ENCODE data around the gene STPG3.

Gene STPG3

GRCh38 chr9:137221506-137222111 lies 29.5 kb upstream of the STPG3 start:
- no peak overlapping the region for H3K27ac ChIP-seq (ENCODE audit: insufficient read depth, low read length, poor library complexity, severe bottlenecking)
- no peak for DNase-seq

GRCh38 chr9:137222190-137223077 lies 28.7 kb upstream of the STPG3 start, which contains the start of gene RNF208:
TSS of gene RNF208 (minus strand) at chr9:137222240. CDS start at chr9:137221212, 1,028 bp downstream.
- no peaks in the 10 kb centered on the region for H3K36me3 ChIP-seq (ENCODE audit: control insufficient read depth, insufficient read depth, low read length)
- peak within 1 kb of the TSS; percentile 60 for H3K4me3 ChIP-seq (ENCODE audit: insufficient read depth, low read depth, low read length, poor library complexity, severe bottlenecking)
- peaks cover 22% of the 10 kb centered on the region for H3K4me1 ChIP-seq (ENCODE audit: control insufficient read depth, insufficient read depth, low read length, poor library complexity, severe bottlenecking)
- H3K27me3 ChIP-seq (replicated peaks; ENCODE audit: control insufficient read depth, insufficient read depth, low read length, poor library complexity, severe bottlenecking), result no peaks in the 10 kb centered on the region
- no peak for DNase-seq
- H3K9me3 ChIP-seq (ENCODE audit: control insufficient read depth, low read length), result no peaks in the 10 kb centered on the region
- H3K27ac ChIP-seq (ENCODE audit: insufficient read depth, low read length, poor library complexity, severe bottlenecking), result peak within 1 kb of the TSS; percentile 53

More at GRCh38 chr9:137221506-137222111, 29.5 kb upstream of the STPG3 start:
- H3K9me3 ChIP-seq (ENCODE audit: control insufficient read depth, low read length), result no peaks in the 10 kb centered on the region
- no peaks in the 10 kb centered on the region for H3K36me3 ChIP-seq (ENCODE audit: control insufficient read depth, insufficient read depth, low read length)
- H3K27me3 ChIP-seq (replicated peaks; ENCODE audit: control insufficient read depth, insufficient read depth, low read length, poor library complexity, severe bottlenecking), result no peaks in the 10 kb centered on the region
- H3K4me3 ChIP-seq (ENCODE audit: insufficient read depth, low read depth, low read length, poor library complexity, severe bottlenecking), result peak overlapping the region; percentile 39
- H3K4me1 ChIP-seq (ENCODE audit: control insufficient read depth, insufficient read depth, low read length, poor library complexity, severe bottlenecking), result peaks cover 20% of the 10 kb centered on the region

DNA sequence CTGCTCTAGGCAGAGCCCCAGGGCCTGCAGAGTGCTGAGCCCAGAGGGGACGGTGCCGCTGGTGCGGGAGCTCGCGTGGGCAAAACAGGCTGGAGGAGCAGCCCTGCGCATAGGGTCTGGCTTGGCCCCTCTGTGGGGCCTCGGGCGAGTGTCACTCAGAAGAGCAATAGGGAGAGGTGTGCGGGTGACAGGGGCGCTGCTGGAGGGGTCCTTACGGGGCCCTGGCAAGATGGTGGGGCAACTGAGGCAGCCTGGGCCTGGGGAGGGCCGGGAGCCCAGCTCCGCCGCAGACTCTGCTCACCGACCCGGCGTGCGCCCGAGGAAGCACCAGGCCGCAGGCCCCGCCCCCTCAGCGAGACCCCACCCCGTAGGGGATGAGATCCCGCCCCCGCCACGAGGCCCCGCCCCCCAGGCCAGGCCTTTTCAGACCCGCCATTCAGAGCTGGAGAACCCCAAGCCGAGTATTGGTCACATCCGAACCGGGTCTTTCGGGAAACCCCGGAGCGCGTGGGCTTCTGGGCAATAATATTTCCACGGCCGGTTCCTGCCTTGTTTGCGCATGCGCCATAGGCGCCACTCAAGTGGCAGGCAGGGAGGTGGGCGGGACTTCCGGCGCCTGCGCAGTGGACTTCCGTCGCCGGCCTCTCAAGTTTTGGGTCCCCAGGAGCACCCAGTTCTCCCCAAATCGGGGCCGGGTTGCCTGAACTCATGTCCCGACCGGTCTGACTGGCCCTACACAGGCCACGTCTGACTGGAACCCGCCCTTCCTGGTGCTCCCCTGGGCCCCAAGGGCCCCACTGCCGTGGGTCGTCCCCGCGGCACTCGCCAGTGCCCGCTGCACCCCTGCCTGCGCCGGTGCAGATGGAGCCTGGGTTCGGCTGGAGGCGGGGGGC lies 27.8 kb upstream of the STPG3 start:
- Histone ChIP-seq H3K4me1 (ENCODE audit: control insufficient read depth, insufficient read depth, low read length, poor library complexity, severe bottlenecking) (peaks cover 22% of the 10 kb centered on the region), H3K9me3 (ENCODE audit: control insufficient read depth, low read length) (no peaks in the 10 kb centered on the region), H3K27me3 (replicated peaks; ENCODE audit: control insufficient read depth, insufficient read depth, low read length, poor library complexity, severe bottlenecking) (no peaks in the 10 kb centered on the region), H3K27ac (ENCODE audit: insufficient read depth, low read length, poor library complexity, severe bottlenecking) (peak overlapping the region; percentile 86), H3K36me3 (ENCODE audit: control insufficient read depth, insufficient read depth, low read length) (no peaks in the 10 kb centered on the region), H3K4me3 (ENCODE audit: insufficient read depth, low read depth, low read length, poor library complexity, severe bottlenecking) (peak overlapping the region; percentile 82)
- peak; percentile 98 for DNase-seq

GRCh38 chr9:137224830-137225694 lies 26.0 kb upstream of the STPG3 start, which contains the start of gene CYSRT1:
TSS of gene CYSRT1 (plus strand) at chr9:137225174. CDS start at chr9:137225622, 448 bp downstream.
- H3K36me3 ChIP-seq (ENCODE audit: control insufficient read depth, insufficient read depth, low read length), result no peaks in the 10 kb centered on the region
- no peak for DNase-seq
- H3K27me3 ChIP-seq (replicated peaks; ENCODE audit: control insufficient read depth, insufficient read depth, low read length, poor library complexity, severe bottlenecking), result no peaks in the 10 kb centered on the region
- peaks cover 22% of the 10 kb centered on the region for H3K4me1 ChIP-seq (ENCODE audit: control insufficient read depth, insufficient read depth, low read length, poor library complexity, severe bottlenecking)
- peak within 1 kb of the TSS; percentile 86 for H3K27ac ChIP-seq (ENCODE audit: insufficient read depth, low read length, poor library complexity, severe bottlenecking)
- no peaks in the 10 kb centered on the region for H3K9me3 ChIP-seq (ENCODE audit: control insufficient read depth, low read length)
- peak within 1 kb of the TSS; percentile 82 for H3K4me3 ChIP-seq (ENCODE audit: insufficient read depth, low read depth, low read length, poor library complexity, severe bottlenecking)

DNA sequence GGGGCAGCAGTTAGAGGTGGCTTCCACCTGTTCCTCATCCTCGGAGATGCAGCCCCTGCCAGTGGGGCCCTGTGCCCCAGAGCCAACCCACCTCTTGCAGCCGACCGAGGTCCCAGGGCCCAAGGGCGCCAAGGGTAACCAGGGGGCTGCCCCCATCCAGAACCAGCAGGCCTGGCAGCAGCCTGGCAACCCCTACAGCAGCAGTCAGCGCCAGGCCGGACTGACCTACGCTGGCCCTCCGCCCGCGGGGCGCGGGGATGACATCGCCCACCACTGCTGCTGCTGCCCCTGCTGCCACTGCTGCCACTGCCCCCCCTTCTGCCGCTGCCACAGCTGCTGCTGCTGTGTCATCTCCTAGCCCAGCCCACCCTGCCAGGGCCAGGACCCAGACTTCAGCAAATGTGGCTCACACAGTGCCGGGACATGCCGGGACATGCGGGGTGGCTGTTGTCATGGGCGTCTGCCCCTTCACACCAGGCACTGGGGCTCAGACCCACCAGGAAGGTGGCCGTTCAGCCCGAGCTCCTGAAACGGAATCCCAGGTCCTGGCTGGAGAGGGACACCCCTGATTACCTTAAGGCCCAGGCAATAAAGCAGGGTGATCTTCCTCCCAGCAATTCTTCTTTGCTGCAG lies 25.3 kb upstream of the STPG3 start:
- DNase-seq, result no peak
- Histone ChIP-seq H3K27ac (ENCODE audit: insufficient read depth, low read length, poor library complexity, severe bottlenecking) (no peak overlapping the region), H3K4me3 (ENCODE audit: insufficient read depth, low read depth, low read length, poor library complexity, severe bottlenecking) (no peak overlapping the region), H3K9me3 (ENCODE audit: control insufficient read depth, low read length) (no peaks in the 10 kb centered on the region), H3K4me1 (ENCODE audit: control insufficient read depth, insufficient read depth, low read length, poor library complexity, severe bottlenecking) (peaks cover 22% of the 10 kb centered on the region), H3K27me3 (replicated peaks; ENCODE audit: control insufficient read depth, insufficient read depth, low read length, poor library complexity, severe bottlenecking) (peaks cover 4% of the 10 kb centered on the region), H3K36me3 (ENCODE audit: control insufficient read depth, insufficient read depth, low read length) (no peaks in the 10 kb centered on the region)

GRCh38 chr9:137226338-137227053 lies 24.6 kb upstream of the STPG3 start:
- H3K4me3 ChIP-seq (ENCODE audit: insufficient read depth, low read depth, low read length, poor library complexity, severe bottlenecking), result no peak overlapping the region
- no peak overlapping the region for H3K27ac ChIP-seq (ENCODE audit: insufficient read depth, low read length, poor library complexity, severe bottlenecking)
- H3K36me3 ChIP-seq (ENCODE audit: control insufficient read depth, insufficient read depth, low read length), result no peaks in the 10 kb centered on the region
- peaks cover 4% of the 10 kb centered on the region for H3K27me3 ChIP-seq (replicated peaks; ENCODE audit: control insufficient read depth, insufficient read depth, low read length, poor library complexity, severe bottlenecking)
- H3K9me3 ChIP-seq (ENCODE audit: control insufficient read depth, low read length), result no peaks in the 10 kb centered on the region
- H3K4me1 ChIP-seq (ENCODE audit: control insufficient read depth, insufficient read depth, low read length, poor library complexity, severe bottlenecking), result peaks cover 22% of the 10 kb centered on the region
- DNase-seq, result no peak

- no peak within 1 kb of the TSS for H3K4me3 ChIP-seq (ENCODE audit: insufficient read depth, low read depth, low read length, poor library complexity, severe bottlenecking)
- no peak within 1 kb of the TSS for H3K27ac ChIP-seq (ENCODE audit: insufficient read depth, low read length, poor library complexity, severe bottlenecking)
- H3K27me3 ChIP-seq (replicated peaks; ENCODE audit: control insufficient read depth, insufficient read depth, low read length, poor library complexity, severe bottlenecking), result peaks cover 4% of the 10 kb centered on the region
- no peaks in the 10 kb centered on the region for H3K36me3 ChIP-seq (ENCODE audit: control insufficient read depth, insufficient read depth, low read length)
- no peaks in the 10 kb centered on the region for H3K9me3 ChIP-seq (ENCODE audit: control insufficient read depth, low read length)
- peaks cover 22% of the 10 kb centered on the region for H3K4me1 ChIP-seq (ENCODE audit: control insufficient read depth, insufficient read depth, low read length, poor library complexity, severe bottlenecking)
- peak; percentile 61 to 70 (median 67) for DNase-seq
Measured at GRCh38 chr9:137227054-137227852, 23.8 kb upstream of the STPG3 start, which contains the start of gene RNF224. TSS of gene RNF224 (plus strand) at chr9:137227502. CDS start at chr9:137228336, 834 bp downstream.
